BE2C (cell line): ENCODE measurements around the gene CPA5.

Experiments
- DNase-seq: peaks from one replicate; pipeline ENCODE4 v3.0.0-alpha.2; 2020
- H3K27me3 ChIP-seq: fragments of 250-450 bp; sonication (Bioruptor Pico); 2 replicates; pipeline ENCODE4 v1.5.1; 2020; ENCODE audit warnings: mild to moderate bottlenecking
- H3K36me3 ChIP-seq: fragments of 250-450 bp; sonication (Bioruptor Pico); 2 replicates; pipeline ENCODE4 v1.5.1; 2020; ENCODE audit warnings: mild to moderate bottlenecking
- H3K4me1 ChIP-seq: fragments of 250-450 bp; sonication (Bioruptor Pico); 2 replicates; pipeline ENCODE4 v1.5.1; 2020
- H3K4me3 ChIP-seq: 2 replicates; pipeline ENCODE4 v1.5.1; 2011; ENCODE audit warnings: low read depth, low read length
- H3K9me3 ChIP-seq: fragments of 250-450 bp; sonication (Bioruptor Pico); 2 replicates; pipeline ENCODE4 v1.5.1; 2020
- TF ChIP-seq, protein P1 (sequence below): IDR thresholded peaks from 2 replicates; pipeline ENCODE4 v1.5.1; 2012; ENCODE audit warnings: mild to moderate bottlenecking, low read depth, low read length

CPA5 gene

DNA sequence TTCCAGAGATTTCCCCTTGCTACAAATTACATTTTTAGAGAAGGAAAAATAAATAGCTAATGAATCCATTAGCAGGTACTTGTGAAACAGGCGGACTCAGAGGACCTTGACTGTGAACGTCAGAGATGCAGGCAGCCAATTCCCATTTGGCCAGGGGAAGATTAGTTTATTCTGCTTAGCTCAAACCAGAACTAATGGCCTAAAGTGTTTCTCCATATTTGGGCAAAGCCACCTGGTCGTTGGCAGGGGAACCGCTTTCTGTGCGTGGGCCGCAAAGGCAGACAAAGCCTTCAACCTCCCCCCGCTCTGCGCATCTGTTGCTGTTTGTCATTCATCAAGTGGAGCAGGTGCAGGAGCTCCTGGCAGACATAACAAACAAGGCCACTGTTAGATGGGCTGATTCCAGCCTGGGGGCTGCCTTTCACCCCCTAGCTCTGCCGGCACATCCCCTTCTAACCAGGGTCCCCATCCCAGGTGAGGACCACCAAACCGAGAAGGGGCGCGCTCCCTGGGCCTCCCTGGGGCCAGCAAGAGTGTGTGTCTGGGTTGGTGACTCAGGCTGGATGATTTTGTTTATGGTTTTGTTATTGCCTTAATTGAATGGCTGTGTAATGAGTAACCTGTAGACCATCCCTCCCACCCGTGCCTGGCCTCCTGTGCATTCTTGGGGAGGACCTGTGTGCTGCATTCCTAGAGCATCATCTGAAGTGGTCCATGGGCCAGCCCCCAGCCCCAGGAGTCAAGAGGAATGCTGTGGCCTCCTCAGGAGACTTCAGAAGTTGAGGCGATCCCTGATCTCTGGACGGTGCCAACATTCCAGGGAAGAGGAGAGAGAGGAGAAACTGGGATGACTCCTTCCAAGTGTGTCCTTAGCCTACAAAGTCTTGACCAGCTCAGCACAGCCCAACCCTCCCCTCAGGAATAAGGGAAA is 21.2 kb downstream of the CPA5 start:
- no peaks in the 10 kb centered on the region for H3K36me3 ChIP-seq
- H3K9me3 ChIP-seq = no peaks in the 10 kb centered on the region
- H3K4me3 ChIP-seq = no peak overlapping the region
- TF ChIP-seq, protein P1, sequence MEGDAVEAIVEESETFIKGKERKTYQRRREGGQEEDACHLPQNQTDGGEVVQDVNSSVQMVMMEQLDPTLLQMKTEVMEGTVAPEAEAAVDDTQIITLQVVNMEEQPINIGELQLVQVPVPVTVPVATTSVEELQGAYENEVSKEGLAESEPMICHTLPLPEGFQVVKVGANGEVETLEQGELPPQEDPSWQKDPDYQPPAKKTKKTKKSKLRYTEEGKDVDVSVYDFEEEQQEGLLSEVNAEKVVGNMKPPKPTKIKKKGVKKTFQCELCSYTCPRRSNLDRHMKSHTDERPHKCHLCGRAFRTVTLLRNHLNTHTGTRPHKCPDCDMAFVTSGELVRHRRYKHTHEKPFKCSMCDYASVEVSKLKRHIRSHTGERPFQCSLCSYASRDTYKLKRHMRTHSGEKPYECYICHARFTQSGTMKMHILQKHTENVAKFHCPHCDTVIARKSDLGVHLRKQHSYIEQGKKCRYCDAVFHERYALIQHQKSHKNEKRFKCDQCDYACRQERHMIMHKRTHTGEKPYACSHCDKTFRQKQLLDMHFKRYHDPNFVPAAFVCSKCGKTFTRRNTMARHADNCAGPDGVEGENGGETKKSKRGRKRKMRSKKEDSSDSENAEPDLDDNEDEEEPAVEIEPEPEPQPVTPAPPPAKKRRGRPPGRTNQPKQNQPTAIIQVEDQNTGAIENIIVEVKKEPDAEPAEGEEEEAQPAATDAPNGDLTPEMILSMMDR = no peak
- no peaks in the 10 kb centered on the region for H3K27me3 ChIP-seq
- H3K4me1 ChIP-seq = peaks cover 25% of the 10 kb centered on the region
- peak; percentile 84 for DNase-seq

DNA sequence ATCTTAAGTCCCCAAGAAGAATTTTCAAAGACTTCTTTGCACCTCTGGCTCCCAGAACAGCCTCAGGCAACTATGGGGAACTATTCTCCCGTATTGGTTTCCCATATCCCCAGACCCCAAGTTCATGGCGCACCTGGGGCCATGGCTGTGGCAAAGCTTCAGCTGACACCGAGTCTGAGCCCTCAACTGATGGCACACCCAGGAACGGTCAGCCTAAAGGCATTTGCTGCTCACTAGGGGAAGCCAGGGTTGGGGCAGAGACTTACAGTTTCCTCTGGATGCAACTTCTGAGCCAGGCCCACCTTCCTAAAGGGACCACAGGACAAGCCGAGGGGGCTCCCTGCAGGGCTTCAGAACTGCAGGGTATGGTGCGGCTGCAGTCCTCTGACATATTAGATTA is 21.9 kb downstream of the CPA5 start:
- no peaks in the 10 kb centered on the region for H3K27me3 ChIP-seq
- peaks cover 25% of the 10 kb centered on the region for H3K4me1 ChIP-seq
- TF ChIP-seq, protein P1 = no peak
- H3K4me3 ChIP-seq = no peak overlapping the region
- DNase-seq = no peak
- H3K36me3 ChIP-seq = no peaks in the 10 kb centered on the region
- H3K9me3 ChIP-seq = no peaks in the 10 kb centered on the region

DNA sequence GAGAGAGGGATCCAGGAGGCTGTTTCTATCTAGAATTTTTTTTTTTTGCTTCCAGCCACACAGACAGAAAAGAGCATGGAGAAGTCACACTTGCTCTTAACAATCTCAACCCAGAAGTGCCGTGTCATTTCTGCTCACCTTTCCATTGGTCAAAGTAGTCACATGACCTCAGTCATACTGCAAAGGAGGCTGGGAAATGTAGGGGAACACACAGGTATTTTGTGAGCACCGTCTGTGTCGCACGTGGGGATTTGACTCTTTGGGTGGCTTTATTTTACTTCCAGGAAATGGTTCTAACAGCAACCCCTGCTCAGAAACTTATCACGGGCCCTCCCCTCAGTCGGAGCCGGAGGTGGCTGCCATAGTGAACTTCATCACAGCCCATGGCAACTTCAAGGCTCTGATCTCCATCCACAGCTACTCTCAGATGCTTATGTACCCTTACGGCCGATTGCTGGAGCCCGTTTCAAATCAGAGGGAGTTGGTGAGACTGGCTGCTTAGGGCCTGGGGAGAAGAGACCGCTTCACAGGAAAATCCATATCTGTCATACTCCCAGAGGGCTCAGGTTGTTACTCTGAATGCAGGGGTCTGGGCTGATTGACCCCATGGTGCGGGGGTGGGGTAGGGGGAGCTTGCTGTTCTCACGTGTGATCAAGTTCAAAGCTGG is 22.6 kb downstream of the CPA5 start:
- no peak for DNase-seq
- H3K36me3 ChIP-seq = no peaks in the 10 kb centered on the region
- no peaks in the 10 kb centered on the region for H3K27me3 ChIP-seq
- H3K4me1 ChIP-seq = peaks cover 25% of the 10 kb centered on the region
- no peaks in the 10 kb centered on the region for H3K9me3 ChIP-seq
- no peak overlapping the region for H3K4me3 ChIP-seq
- TF ChIP-seq, protein P1 = no peak

DNA sequence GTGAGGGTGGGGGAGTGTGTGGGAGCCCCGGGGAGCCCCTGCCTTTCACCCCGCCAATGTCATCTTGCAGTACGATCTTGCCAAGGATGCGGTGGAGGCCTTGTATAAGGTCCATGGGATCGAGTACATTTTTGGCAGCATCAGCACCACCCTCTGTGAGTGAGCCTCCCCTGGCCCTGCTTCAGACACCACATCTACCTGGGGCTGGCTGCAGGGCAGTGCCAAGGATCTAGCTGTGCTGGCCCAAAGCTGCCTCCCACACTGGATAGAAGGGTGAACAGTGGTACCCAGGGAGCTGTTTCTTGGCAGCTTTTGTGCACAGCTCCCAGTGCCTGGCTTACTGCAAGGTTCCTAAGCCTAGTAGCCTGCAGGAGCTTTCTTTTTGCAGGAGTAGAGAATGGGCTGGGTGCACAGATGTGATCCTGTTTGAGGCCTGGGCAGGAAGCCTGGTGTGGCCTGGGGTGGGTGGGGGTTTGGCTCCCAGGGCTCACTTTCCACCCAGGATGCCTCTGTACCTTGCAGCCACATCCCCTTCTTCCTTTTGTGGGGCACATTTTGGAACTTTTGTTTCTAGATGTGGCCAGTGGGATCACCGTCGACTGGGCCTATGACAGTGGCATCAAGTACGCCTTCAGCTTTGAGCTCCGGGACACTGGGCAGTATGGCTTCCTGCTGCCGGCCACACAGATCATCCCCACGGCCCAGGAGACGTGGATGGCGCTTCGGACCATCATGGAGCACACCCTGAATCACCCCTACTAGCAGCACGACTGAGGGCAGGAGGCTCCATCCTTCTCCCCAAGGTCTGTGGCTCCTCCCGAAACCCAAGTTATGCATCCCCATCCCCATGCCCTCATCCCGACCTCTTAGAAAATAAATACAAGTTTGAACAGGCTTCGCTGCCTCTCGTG is 23.5 kb downstream of the CPA5 start:
- H3K27me3 ChIP-seq = no peaks in the 10 kb centered on the region
- H3K36me3 ChIP-seq = no peaks in the 10 kb centered on the region
- no peak for DNase-seq
- H3K9me3 ChIP-seq = no peaks in the 10 kb centered on the region
- H3K4me3 ChIP-seq = no peak overlapping the region
- peaks cover 32% of the 10 kb centered on the region for H3K4me1 ChIP-seq
- TF ChIP-seq, protein P1 = no peak

DNA sequence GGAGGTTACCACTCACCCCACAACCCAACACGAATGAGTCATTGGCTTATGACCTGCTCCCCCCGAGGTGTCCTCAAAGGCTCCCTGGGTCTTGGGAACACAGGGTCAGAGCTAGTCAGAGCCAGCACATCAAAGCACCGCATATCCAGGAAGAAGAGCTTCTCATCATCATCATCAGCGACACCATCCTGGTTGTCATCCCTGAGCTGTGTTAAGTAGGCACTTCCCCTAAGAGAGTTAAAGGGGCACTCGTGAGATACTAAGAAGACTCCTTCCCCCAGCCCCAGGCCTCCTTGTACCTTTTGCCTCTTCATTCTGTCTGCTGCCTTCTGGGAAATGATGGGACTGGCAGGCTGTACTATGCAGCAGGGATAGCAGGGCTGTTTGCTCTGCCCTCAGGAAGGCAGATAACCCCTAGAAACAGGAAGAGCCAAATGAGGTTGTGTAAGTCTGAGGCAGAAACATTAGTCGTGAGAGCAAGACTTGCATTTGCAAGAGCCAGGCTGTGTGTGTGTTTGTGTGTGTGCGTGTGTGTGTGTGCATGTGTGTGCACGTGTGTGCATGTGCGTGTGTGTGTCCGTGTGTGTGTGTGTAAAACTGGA is 24.6 kb downstream of the CPA5 start:
- H3K9me3 ChIP-seq = no peaks in the 10 kb centered on the region
- H3K36me3 ChIP-seq = no peaks in the 10 kb centered on the region
- no peak overlapping the region for H3K4me3 ChIP-seq
- peaks cover 43% of the 10 kb centered on the region for H3K4me1 ChIP-seq
- no peak for DNase-seq
- no peaks in the 10 kb centered on the region for H3K27me3 ChIP-seq
- TF ChIP-seq, protein P1 = no peak
